IMR-90 (cell line): ENCODE measurements around the gene RPGRIP1L. TPM values are rescaled to one million over a fixed set of nuclear protein-coding genes. Genes with fewer than 3 reads are reported as not detected.
"Not testable (repeated sequence)": the region's sequence is repeated elsewhere in the genome, so short reads cannot be mapped to it uniquely, and the experiment has no call there.

ENCODE experiments used
- ATAC-seq: fragments of 200-7000 bp; cut with Tn5 transposase; 2 replicates; pipeline ENCODE4 v1.9.1; 2020; ENCODE audit warnings: low read depth, mild to moderate bottlenecking, moderate library complexity
- BruUV-seq: library from RNA; stranded (reverse); fragments of 400-500 nt; replicated peaks from 2 replicates; lab custom pipeline; 2021; lab: Mats Ljungman, UMichigan
- CTCF ChIA-PET: fragments of 300-600 bp; formaldehyde crosslinking; extraction: SDS; loops from one replicate; lab custom pipeline; 2021; ENCODE audit warnings: antibody characterized with exemption; lab: Yijun Ruan, JAX
- POLR2A ChIA-PET: fragments of 300-600 bp; sonication (Branson Sonifier 250); formaldehyde crosslinking; loops from one replicate; lab custom pipeline; 2022; ENCODE audit warnings: antibody characterized with exemption; ENCODE audit not compliant: unreplicated experiment; lab: Charles Lee
- DNase-seq: peaks from one replicate; pipeline ENCODE4 v3.0.0; 2013
- H2AFZ ChIP-seq: replicated peaks from 2 replicates; pipeline ENCODE3; 2013; ENCODE audit warnings: low read length, mild to moderate bottlenecking; ENCODE audit not compliant: poor library complexity
- H2AK5ac ChIP-seq: 2 replicates; pipeline ENCODE4 v1.6.1; 2013; ENCODE audit warnings: low read depth, low read length, inconsistent platforms
- H2AK9ac ChIP-seq: replicated peaks from 2 replicates; pipeline ENCODE3; 2013; ENCODE audit warnings: mild to moderate bottlenecking, low read depth, low read length, moderate library complexity; ENCODE audit not compliant: poor library complexity
- H2BK120ac ChIP-seq: 2 replicates; pipeline ENCODE4 v1.6.1; 2013; ENCODE audit warnings: low read depth, low read length, inconsistent platforms
- H2BK15ac ChIP-seq: 3 replicates; pipeline ENCODE4 v1.6.1; 2013; ENCODE audit warnings: low read depth, low read length, inconsistent platforms
- H2BK20ac ChIP-seq: 2 replicates; pipeline ENCODE4 v1.6.1; 2013; ENCODE audit warnings: low read depth, mild to moderate bottlenecking, inconsistent platforms, low read length, moderate library complexity
- H2BK5ac ChIP-seq: 2 replicates; pipeline ENCODE4 v1.6.1; 2013; ENCODE audit warnings: mild to moderate bottlenecking, low read depth, low read length, inconsistent platforms; ENCODE audit not compliant: poor library complexity, severe bottlenecking
- H3K14ac ChIP-seq: replicated peaks from 2 replicates; pipeline ENCODE4 v1.6.1; 2013; ENCODE audit warnings: low read depth, low read length, inconsistent platforms
- H3K18ac ChIP-seq: 2 replicates; pipeline ENCODE4 v1.6.1; 2013; ENCODE audit warnings: low read depth, low read length, control low read depth
- H3K23ac ChIP-seq: 2 replicates; pipeline ENCODE4 v1.6.1; 2013; ENCODE audit warnings: low read depth, low read length, inconsistent platforms
- H3K27ac ChIP-seq: 2 replicates; pipeline ENCODE4 v1.5.1; 2013; ENCODE audit warnings: mild to moderate bottlenecking, control low read depth, low read length; ENCODE audit not compliant: insufficient read depth
- H3K27me3 ChIP-seq: 2 replicates; pipeline ENCODE4 v1.6.1; 2013; ENCODE audit warnings: low read length; ENCODE audit not compliant: control insufficient read depth, insufficient read depth
- H3K36me3 ChIP-seq: 2 replicates; pipeline ENCODE4 v1.6.1; 2013; ENCODE audit warnings: low read length, mixed read lengths; ENCODE audit not compliant: control insufficient read depth, insufficient read depth
- H3K4ac ChIP-seq: 2 replicates; pipeline ENCODE4 v1.6.1; 2013; ENCODE audit warnings: low read depth, low read length, inconsistent platforms
- H3K4me1 ChIP-seq: 2 replicates; pipeline ENCODE4 v1.6.1; 2013; ENCODE audit warnings: low read length, mixed read lengths; ENCODE audit not compliant: control insufficient read depth, insufficient read depth
- H3K4me2 ChIP-seq: 2 replicates; pipeline ENCODE4 v1.6.1; 2013; ENCODE audit warnings: low read depth, mild to moderate bottlenecking, control low read depth, low read length, moderate library complexity
- H3K4me3 ChIP-seq: 2 replicates; pipeline ENCODE4 v1.5.1; 2013; ENCODE audit warnings: low read depth, mild to moderate bottlenecking, control low read depth, low read length, moderate library complexity; ENCODE audit not compliant: insufficient read depth
- H3K56ac ChIP-seq: 2 replicates; pipeline ENCODE4 v1.6.1; 2013; ENCODE audit warnings: low read length, inconsistent platforms; ENCODE audit not compliant: insufficient read depth; ENCODE audit errors: extremely low read depth
- H3K79me1 ChIP-seq, 2 experiments: 2 replicates each; pipeline ENCODE4 v1.6.1; 2013; ENCODE audit warnings: low read length in 2 of 2, inconsistent platforms in 1 of 2, low read depth in 1 of 2
- H3K9ac ChIP-seq: 2 replicates; pipeline ENCODE4 v1.6.1; 2013; ENCODE audit warnings: low read depth, low read length, control low read depth
- H3K9me1 ChIP-seq: 2 replicates; pipeline ENCODE4 v1.6.1; 2013; ENCODE audit warnings: low read length, inconsistent platforms; ENCODE audit not compliant: insufficient read depth
- H3K9me3 ChIP-seq: 2 replicates; pipeline ENCODE4 v1.6.1; 2013; ENCODE audit warnings: low read length; ENCODE audit not compliant: control insufficient read depth, insufficient read depth
- H4K20me1 ChIP-seq: 2 replicates; pipeline ENCODE4 v1.6.1; 2013; ENCODE audit warnings: low read length, inconsistent platforms; ENCODE audit not compliant: insufficient read depth
- H4K5ac ChIP-seq: 2 replicates; pipeline ENCODE4 v1.6.1; 2013; ENCODE audit warnings: mild to moderate bottlenecking, low read depth, low read length, control low read depth
- H4K8ac ChIP-seq, 2 experiments: 2 replicates each; pipeline ENCODE4 v1.6.1; 2013; ENCODE audit warnings: low read depth in 2 of 2, low read length in 2 of 2, control low read depth in 1 of 2, inconsistent platforms in 1 of 2
- H4K91ac ChIP-seq: 2 replicates; pipeline ENCODE4 v1.6.1; 2013; ENCODE audit warnings: low read depth, low read length, inconsistent platforms; ENCODE audit not compliant: insufficient read depth
- WGBS, 2 experiments: methylation state at CpG; one replicate each; pipeline versions ENCODE4 v1.1.5 to v1.1.7; 2013; ENCODE audit warnings: missing lambda C conversion rate in 2 of 2; ENCODE audit not compliant: insufficient read length in 1 of 2; ENCODE audit errors: extremely low coverage in 2 of 2; 5-methylcytosine and 5-hydroxymethylcytosine counted together
- dilution Hi-C: fragments of 300-500 bp; cut with HindIII; formaldehyde crosslinking; loops from one replicate; pipeline ENCODE4 v1.14.3; 2018; ENCODE audit warnings: low sequenced_read_pairs; ENCODE audit not compliant: unreplicated experiment
- in situ Hi-C: fragments of 300-500 bp; cut with MboI; formaldehyde crosslinking; loops from 3 replicates; pipeline ENCODE4 v1.14.3; 2019; ENCODE audit warnings: low sequenced_read_pairs, inconsistent platforms, mixed read lengths
- intact Hi-C: fragments of 100-400 bp; cut with micrococcal nuclease; formaldehyde crosslinking; loops from 2 replicates; pipeline ENCODE4 v1.10.0; 2022
- polyA plus RNA-seq, 3 experiments: library from polyadenylated mRNA; depleted of rRNA; stranded (reverse); fragments of >200 nt; gene quantifications; 2 replicates each; pipeline ENCODE4 v1.2.3, GENCODE V29; 2012; ENCODE audit warnings: low replicate concordance in 1 of 3
- total RNA-seq: library from RNA; depleted of rRNA; stranded (reverse); fragments of >200 nt; gene quantifications from 2 replicates; pipeline ENCODE4 v1.2.3, GENCODE V29; 2012

RPGRIP1L gene
- total and polyA plus RNA-seq, 2 of the 4 experiments (the other 2 are of a cell fraction) = 7.3 to 10.4 TPM

GRCh38 chr16:53685334-53685733 is 18.3 kb downstream of the RPGRIP1L start:
- WGBS, 2 experiments = no CpG with 5 or more reads among the region's 3 CpGs
- in situ Hi-C loops, H3K4me1 ChIP-seq, intact Hi-C loops, H3K4ac ChIP-seq, H3K23ac ChIP-seq, H3K9ac ChIP-seq, POLR2A ChIA-PET, dilution Hi-C loops, H3K4me2 ChIP-seq, H3K14ac ChIP-seq, DNase-seq, H2BK5ac ChIP-seq, H3K79me1 ChIP-seq, H4K20me1 ChIP-seq, H4K8ac ChIP-seq, H3K36me3 ChIP-seq, H3K56ac ChIP-seq, H3K27ac ChIP-seq, H4K5ac ChIP-seq, H2BK15ac ChIP-seq, ATAC-seq, H2AK9ac ChIP-seq, H2BK120ac ChIP-seq, H3K4me3 ChIP-seq, H2AFZ ChIP-seq, H2AK5ac ChIP-seq, H3K18ac ChIP-seq, H3K9me3 ChIP-seq, H3K9me1 ChIP-seq, BruUV-seq, H4K91ac ChIP-seq, H2BK20ac ChIP-seq, CTCF ChIA-PET, H3K27me3 ChIP-seq: not testable (repeated sequence)
